ENCODE results near the gene DBT.

Gene DBT

GRCh38 chr1:100142343-100142742 is 107.3 kb downstream of the DBT start:
- FAIRE-seq = no peak
- no peak for DNase-seq (ENCODE audit: insufficient read length, low spot score)
- TF ChIP-seq TAF1 (IDR thresholded peaks at IDR 0.05; ENCODE audit: low read depth, low read length) (no peak), PAX5 (IDR thresholded peaks at IDR 0.05; ENCODE audit: insufficient read depth, low read length, severe bottlenecking) (no peak), POLR2A (IDR thresholded peaks at IDR 0.05; ENCODE audit: low read depth, low read length) (no peak), SPI1 (IDR thresholded peaks at IDR 0.05; ENCODE audit: low read depth, low read length) (no peak)

GRCh38 chr1:100141192-100141591 is 108.4 kb downstream of the DBT start:
- no peak for TF ChIP-seq POU2F2 (IDR thresholded peaks at IDR 0.05; ENCODE audit: low read depth, low read length)
- TF ChIP-seq SPI1 (IDR thresholded peaks at IDR 0.05; ENCODE audit: low read depth, low read length) = no peak
- TF ChIP-seq POLR2AphosphoS5 (IDR thresholded peaks at IDR 0.05; ENCODE audit: low read depth, low read length) = no peak
- TF ChIP-seq TAF1 (IDR thresholded peaks at IDR 0.05; ENCODE audit: low read depth, low read length) = no peak
- TF ChIP-seq POLR2A (IDR thresholded peaks at IDR 0.05; ENCODE audit: low read depth, low read length) = no peak
- no peak for TF ChIP-seq PAX5 (IDR thresholded peaks at IDR 0.05; ENCODE audit: insufficient read depth, low read length, severe bottlenecking)
- FAIRE-seq (no peak), DNase-seq (ENCODE audit: insufficient read length, low spot score) (no peak)

GRCh38 chr1:100137602-100138001 is 112.0 kb downstream of the DBT start:
- FAIRE-seq = no peak
- no peak for DNase-seq (ENCODE audit: insufficient read length, low spot score)
- TF ChIP-seq POU2F2 (IDR thresholded peaks at IDR 0.05; ENCODE audit: low read depth, low read length) (no peak), POLR2AphosphoS5 (IDR thresholded peaks at IDR 0.05; ENCODE audit: low read depth, low read length) (no peak), POLR2A (IDR thresholded peaks at IDR 0.05; ENCODE audit: low read depth, low read length) (no peak), TAF1 (IDR thresholded peaks at IDR 0.05; ENCODE audit: low read depth, low read length) (no peak), PAX5 (IDR thresholded peaks at IDR 0.05; ENCODE audit: insufficient read depth, low read length, severe bottlenecking) (no peak), SPI1 (IDR thresholded peaks at IDR 0.05; ENCODE audit: low read depth, low read length) (no peak)
